A673 (cell line): ENCODE data around the gene ASB1. TPM values are rescaled to one million over a fixed set of nuclear protein-coding genes. Genes with fewer than 3 reads are reported as not detected.

Source experiments
- BruUV-seq: library from RNA; stranded (reverse); fragments of 400-500 nt; replicated peaks from 2 replicates; lab custom pipeline; 2021; lab: Mats Ljungman, UMichigan
- CTCF ChIA-PET: fragments of 300-600 bp; sonication (Branson Sonifier 250); formaldehyde crosslinking; loops from one replicate; lab custom pipeline; 2022; ENCODE audit warnings: antibody characterized with exemption; lab: Charles Lee
- POLR2A ChIA-PET: fragments of 300-600 bp; sonication (Branson Sonifier 250); formaldehyde crosslinking; loops from one replicate; lab custom pipeline; 2022; ENCODE audit warnings: antibody characterized with exemption; ENCODE audit not compliant: low non-redundant PET; lab: Charles Lee
- DNase-seq: peaks from one replicate; pipeline ENCODE4 v3.0.0-alpha.2; 2015; ENCODE audit warnings: low spot score
- H3K27ac ChIP-seq: fragments of 200-600 bp; sonication (generic); 2 replicates; pipeline ENCODE4 v1.5.1; 2016; ENCODE audit warnings: mixed run types, low read depth, mild to moderate bottlenecking, mixed read lengths, antibody characterized with exemption, low read length; ENCODE audit not compliant: poor library complexity, severe bottlenecking
- H3K27me3 ChIP-seq: fragments of 200-600 bp; sonication (generic); replicated peaks from 2 replicates; pipeline ENCODE4 v1.6.1; 2017; ENCODE audit warnings: mixed run types, low read depth, mild to moderate bottlenecking, mixed read lengths, antibody characterized with exemption, low read length; ENCODE audit not compliant: insufficient read depth, poor library complexity
- H3K36me3 ChIP-seq: fragments of 200-600 bp; sonication (generic); 2 replicates; pipeline ENCODE4 v1.6.1; 2016; ENCODE audit warnings: mixed run types, mild to moderate bottlenecking, mixed read lengths, antibody characterized with exemption, low read length; ENCODE audit not compliant: insufficient read depth, poor library complexity, severe bottlenecking
- H3K4me1 ChIP-seq: fragments of 200-600 bp; sonication (generic); 2 replicates; pipeline ENCODE4 v1.6.1; 2017; ENCODE audit warnings: mixed run types, mild to moderate bottlenecking, mixed read lengths, antibody characterized with exemption, low read length; ENCODE audit not compliant: insufficient read depth, poor library complexity, severe bottlenecking
- H3K4me3 ChIP-seq: fragments of 200-600 bp; sonication (generic); 2 replicates; pipeline ENCODE4 v1.5.1; 2016; ENCODE audit warnings: low read depth, mixed run types, mild to moderate bottlenecking, mixed read lengths, low read length; ENCODE audit not compliant: poor library complexity, severe bottlenecking
- H3K9me3 ChIP-seq: fragments of 200-600 bp; sonication (generic); 2 replicates; pipeline ENCODE4 v1.6.1; 2016; ENCODE audit warnings: mixed run types, low read depth, mild to moderate bottlenecking, mixed read lengths, antibody characterized with exemption, low read length; ENCODE audit not compliant: poor library complexity, severe bottlenecking
- EZH2 ChIP-seq: fragments of 200-600 bp; sonication (generic); IDR thresholded peaks from 2 replicates; pipeline ENCODE4 v1.6.1; 2017; ENCODE audit warnings: borderline replicate concordance, low read depth, mild to moderate bottlenecking, mixed read lengths, antibody characterized with exemption, low read length; ENCODE audit not compliant: poor library complexity, severe bottlenecking
- intact Hi-C: fragments of 100-400 bp; cut with micrococcal nuclease; formaldehyde crosslinking; loops from one replicate; pipeline ENCODE4 v1.10.0; 2022; ENCODE audit not compliant: unreplicated experiment
- total RNA-seq: library from RNA; stranded (reverse); gene quantifications from 2 replicates; pipeline ENCODE4 v1.2.3, GENCODE V29; 2021
- TF ChIP-seq, protein P1 (sequence below): fragments of 300-800, 200-600 bp; sonication (generic); conservative IDR thresholded peaks from 2 replicates; pipeline ENCODE4 v1.5.1; 2017; ENCODE audit warnings: low read depth, mild to moderate bottlenecking, antibody characterized with exemption, low read length, moderate library complexity, mixed read lengths

The ASB1 gene
- total RNA-seq, 1 experiment from 2014 or later, result 36.9 TPM

DNA sequence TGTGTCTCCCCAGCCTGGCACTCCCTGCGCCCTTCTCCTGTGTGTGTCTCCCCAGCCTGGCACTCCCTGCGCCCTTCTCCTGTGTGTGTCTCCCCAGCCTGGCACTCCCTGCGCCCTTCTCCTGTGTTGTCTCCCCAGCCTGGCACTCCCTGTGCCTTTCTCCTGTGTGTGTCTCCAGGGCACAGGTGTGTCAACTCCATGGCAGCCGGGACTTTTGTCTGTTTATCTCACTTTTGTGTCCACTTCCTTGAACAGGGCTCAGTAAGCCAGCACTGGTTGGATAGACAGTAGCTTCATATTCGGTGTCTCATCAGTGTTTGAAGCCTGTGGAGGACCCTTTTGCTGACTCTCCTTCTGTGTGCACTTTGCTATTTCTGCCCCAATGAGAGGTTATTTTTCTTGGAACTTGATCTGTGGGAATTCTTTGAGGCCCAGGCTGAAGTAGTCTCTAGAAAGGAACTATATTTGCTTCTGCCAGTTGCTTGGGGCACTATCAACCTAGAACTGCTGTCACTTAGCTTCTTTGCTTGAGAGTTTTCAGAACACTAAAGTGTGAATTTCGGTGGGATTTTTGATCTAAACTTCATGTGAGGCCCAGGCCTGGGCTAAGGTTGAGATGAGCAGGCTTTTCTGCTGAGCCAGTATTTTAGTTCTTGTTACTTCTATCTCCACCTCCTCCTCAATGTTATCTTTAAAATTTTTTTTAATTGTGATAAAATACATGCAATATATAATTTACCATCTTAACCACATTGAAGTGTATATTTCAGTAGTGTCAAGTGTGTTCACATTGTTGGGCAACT lies 8.3 kb upstream of the ASB1 start:
- Histone ChIP-seq H3K4me1 (no peaks in the 10 kb centered on the region), H3K9me3 (no peaks in the 10 kb centered on the region), H3K27ac (no peak overlapping the region), H3K27me3 (no peaks in the 10 kb centered on the region), H3K4me3 (no peak overlapping the region), H3K36me3 (no peaks in the 10 kb centered on the region)
- intact Hi-C loops, result no loop called here
- POLR2A ChIA-PET, result no interaction called here
- no TSS peak for BruUV-seq
- CTCF ChIA-PET, result no interaction called here
- TF ChIP-seq EZH2, result no peak
- TF ChIP-seq, protein P1, sequence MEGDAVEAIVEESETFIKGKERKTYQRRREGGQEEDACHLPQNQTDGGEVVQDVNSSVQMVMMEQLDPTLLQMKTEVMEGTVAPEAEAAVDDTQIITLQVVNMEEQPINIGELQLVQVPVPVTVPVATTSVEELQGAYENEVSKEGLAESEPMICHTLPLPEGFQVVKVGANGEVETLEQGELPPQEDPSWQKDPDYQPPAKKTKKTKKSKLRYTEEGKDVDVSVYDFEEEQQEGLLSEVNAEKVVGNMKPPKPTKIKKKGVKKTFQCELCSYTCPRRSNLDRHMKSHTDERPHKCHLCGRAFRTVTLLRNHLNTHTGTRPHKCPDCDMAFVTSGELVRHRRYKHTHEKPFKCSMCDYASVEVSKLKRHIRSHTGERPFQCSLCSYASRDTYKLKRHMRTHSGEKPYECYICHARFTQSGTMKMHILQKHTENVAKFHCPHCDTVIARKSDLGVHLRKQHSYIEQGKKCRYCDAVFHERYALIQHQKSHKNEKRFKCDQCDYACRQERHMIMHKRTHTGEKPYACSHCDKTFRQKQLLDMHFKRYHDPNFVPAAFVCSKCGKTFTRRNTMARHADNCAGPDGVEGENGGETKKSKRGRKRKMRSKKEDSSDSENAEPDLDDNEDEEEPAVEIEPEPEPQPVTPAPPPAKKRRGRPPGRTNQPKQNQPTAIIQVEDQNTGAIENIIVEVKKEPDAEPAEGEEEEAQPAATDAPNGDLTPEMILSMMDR, result no peak
- DNase-seq, result no peak

DNA sequence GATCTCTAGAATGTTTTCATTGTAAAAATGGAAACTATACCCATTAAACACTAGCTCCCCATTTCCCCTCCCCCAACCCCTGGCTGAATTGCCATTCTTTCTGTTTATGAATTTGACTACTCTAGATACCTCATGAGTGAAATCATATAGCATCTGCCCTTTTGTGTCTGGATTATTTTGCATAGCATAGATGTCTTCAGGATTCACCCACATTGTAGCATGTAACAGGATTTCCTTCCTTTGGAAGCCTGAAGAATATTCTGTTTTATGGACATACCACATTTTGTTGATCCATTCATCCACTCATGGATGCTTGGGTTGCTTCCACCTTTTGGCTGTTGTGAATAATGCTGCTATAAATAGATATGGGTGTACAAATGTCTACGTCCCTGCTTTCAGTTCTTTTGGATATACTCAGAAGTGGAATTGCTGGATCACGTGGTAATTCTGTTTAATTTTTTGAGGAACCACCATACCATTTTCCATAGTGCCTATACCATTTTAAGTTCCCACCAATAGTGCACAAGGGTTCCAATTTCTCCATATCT lies 7.7 kb upstream of the ASB1 start:
- ChIA-PET POLR2A (no interaction called here), CTCF (no interaction called here)
- H3K4me1 ChIP-seq, result no peaks in the 10 kb centered on the region
- no peaks in the 10 kb centered on the region for H3K36me3 ChIP-seq
- TF ChIP-seq, protein P1, result no peak
- TF ChIP-seq EZH2, result no peak
- BruUV-seq, result no TSS peak
- no peaks in the 10 kb centered on the region for H3K9me3 ChIP-seq
- intact Hi-C loops, result no loop called here
- no peak overlapping the region for H3K27ac ChIP-seq
- no peaks in the 10 kb centered on the region for H3K27me3 ChIP-seq
- no peak for DNase-seq
- H3K4me3 ChIP-seq, result no peak overlapping the region

DNA sequence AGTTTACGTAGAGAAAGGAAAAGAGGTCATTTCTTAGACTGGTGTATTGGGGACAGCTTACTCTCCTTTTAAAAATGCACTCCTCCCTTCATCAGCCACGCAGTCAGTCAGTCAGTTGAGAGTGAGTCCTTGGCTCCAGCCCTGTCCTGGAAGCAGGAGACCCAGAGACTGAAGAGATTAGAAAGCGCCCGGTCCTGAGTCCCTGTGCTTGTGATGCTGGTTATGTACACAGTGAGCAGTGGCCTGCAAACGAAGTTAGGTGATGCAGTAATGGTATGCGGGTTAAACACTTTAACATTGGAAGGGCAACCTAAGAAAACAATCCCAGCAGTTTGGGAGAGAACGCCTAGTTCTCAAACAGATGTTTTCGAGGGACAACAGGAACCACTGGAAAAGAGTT lies 6.3 kb upstream of the ASB1 start:
- Histone ChIP-seq H3K27ac (no peak overlapping the region), H3K36me3 (no peaks in the 10 kb centered on the region), H3K27me3 (no peaks in the 10 kb centered on the region), H3K4me1 (peaks cover 2% of the 10 kb centered on the region), H3K9me3 (no peaks in the 10 kb centered on the region), H3K4me3 (no peak overlapping the region)
- TF ChIP-seq EZH2, result no peak
- TF ChIP-seq, protein P1, result no peak
- DNase-seq, result no peak
- POLR2A ChIA-PET, result no interaction called here
- BruUV-seq, result no TSS peak
- intact Hi-C loops, result no loop called here
- CTCF ChIA-PET, result no interaction called here
